GM19468 (cell line): ENCODE measurements around the gene ATL2.
"Not testable (repeated sequence)": the region's sequence is repeated elsewhere in the genome, so short reads cannot be mapped to it uniquely, and the experiment has no call there.

Source experiments
- ATAC-seq: cut with Tn5 transposase; IDR thresholded peaks from one replicate; pipeline ENCODE4 v1.9.1; 2021; ENCODE audit warnings: mild to moderate bottlenecking, moderate library complexity, moderate number of reproducible peaks; ENCODE audit not compliant: unreplicated experiment; ENCODE audit errors: extremely low read depth

ATL2 gene

DNA sequence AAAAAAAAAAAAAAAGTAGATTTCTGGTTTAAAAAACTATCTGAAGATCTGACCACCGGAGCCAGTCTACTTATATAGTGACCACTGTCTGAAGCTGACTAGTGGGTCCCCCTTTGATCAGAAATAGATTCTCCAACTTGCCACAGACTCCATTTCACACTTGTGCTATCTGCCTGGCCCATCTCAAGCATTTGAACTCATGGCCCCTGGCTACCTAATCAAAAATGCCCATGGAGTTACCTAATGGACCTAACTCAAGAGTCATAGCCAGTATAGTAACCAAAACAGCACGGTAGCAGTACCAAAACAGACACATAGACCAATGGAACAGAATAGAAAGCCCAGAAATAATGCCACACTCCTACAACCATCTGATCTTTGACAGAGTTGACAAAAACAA is 17.0 kb upstream of the ATL2 start:
- ATAC-seq, result no peak

DNA sequence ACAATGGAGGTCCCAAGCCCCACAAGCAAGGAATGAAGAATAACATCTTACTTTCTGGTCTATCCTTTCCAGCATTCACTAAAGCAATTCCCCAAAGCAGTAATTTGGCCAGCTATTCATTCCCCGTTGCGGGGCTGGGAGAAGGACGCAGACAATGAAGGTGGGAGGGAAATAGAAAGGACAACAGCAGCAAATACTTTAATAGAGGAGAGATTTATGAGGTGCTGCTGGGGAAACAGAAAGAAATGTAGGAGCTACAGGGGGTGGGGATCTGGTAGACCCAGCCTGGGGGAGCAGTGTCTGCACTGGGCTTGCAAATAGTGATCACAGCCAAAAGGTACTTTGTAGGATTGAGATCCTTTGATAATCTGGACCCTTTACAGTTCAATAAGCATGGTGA is 13.9 kb upstream of the ATL2 start:
- ATAC-seq, result no peak

DNA sequence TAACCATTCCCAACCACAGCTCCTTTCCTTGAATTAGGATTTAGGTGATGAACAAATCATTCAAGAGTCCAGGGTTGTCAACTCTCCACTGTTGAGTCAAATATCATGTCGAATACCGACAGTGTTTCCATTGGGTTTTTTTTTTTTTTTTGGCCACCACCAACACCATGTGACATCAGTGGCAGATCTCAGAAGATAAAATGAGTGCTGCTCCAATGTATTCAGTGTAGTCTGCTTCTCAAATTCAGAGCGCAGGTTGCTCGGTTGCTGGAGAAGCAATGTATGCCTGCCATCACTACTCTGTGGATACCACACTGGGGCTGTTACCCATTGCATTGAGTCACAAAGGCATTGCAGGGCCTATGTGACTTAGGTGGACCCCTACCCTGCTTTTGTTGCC is 10.8 kb upstream of the ATL2 start:
- ATAC-seq, result no peak

DNA sequence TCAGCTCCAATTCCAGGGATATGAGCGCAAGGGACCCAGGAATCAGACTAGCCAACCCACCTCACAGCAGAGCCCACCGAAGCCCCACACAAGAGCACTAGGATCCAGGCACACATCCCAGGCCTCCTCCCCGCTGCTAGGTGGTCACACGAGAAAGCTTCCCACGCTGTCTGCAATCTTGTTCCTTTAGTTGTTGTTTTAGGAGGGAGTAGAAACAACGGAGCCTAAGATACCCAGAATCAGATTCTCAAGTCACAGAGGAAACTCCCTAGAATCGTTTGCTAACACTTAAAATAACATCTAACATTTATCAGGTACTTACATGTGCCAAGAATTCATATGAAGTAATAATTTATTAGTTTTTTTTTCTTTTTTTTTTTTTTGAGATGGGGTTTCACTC is 9.7 kb upstream of the ATL2 start:
- ATAC-seq, result no peak

DNA sequence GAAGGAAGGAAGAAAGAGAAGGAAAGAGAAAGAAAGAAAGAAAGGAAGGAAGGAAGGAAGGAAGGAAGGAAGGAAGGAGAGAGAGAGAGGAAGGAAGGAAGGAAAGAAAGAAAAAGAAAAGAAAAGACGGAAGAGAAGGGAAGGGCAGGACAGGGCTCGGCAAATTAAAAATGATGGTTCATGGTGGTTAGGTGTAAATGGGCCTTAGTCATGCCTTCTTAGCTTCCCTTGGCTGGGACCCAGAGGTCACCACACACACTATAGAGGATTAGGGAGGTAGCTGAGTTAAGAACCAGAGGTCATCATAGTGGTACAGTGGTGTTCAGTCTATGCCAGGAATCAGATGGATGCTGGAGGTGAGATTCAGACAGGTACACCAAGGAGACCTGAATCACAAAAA is 9.3 kb upstream of the ATL2 start:
- ATAC-seq, result no peak

DNA sequence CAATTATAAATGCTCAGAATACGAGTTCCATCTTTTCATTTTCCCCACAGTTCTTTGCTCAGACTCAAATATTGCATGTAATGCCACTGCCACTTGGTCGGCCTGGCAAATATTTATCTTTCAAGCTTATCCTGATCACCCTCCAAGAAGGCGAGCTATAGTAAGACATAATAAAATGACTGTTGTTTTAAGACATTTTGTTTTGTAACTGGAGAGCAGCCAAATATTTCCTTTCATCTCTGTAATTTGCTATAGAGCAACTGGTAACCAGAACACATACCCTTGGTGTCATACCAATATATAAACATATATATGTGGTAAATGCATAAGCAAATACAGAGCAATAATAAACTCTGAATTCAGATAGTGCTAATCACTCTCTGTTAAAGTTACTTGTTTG is 7.3 kb upstream of the ATL2 start:
- ATAC-seq, result no peak

DNA sequence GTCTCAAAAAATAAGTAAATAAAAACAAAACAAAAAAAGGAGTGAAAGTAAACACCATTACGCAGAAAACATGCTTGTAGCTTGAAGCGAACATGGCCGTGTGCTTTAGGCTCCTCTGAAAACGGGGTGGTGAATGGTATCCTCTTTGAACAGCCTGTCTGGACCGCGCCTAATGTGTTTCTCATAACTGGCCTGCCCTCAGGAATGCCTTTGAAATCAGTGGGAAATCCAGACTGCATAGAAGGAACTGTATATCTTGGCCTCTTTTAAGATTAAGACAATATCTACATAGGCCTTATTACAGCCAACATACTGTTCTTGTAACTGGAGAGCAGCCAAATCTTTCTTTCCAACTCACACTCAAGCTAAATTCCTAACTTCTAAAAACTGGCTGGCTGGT is 6.7 kb upstream of the ATL2 start:
- ATAC-seq, result not testable (repeated sequence)

DNA sequence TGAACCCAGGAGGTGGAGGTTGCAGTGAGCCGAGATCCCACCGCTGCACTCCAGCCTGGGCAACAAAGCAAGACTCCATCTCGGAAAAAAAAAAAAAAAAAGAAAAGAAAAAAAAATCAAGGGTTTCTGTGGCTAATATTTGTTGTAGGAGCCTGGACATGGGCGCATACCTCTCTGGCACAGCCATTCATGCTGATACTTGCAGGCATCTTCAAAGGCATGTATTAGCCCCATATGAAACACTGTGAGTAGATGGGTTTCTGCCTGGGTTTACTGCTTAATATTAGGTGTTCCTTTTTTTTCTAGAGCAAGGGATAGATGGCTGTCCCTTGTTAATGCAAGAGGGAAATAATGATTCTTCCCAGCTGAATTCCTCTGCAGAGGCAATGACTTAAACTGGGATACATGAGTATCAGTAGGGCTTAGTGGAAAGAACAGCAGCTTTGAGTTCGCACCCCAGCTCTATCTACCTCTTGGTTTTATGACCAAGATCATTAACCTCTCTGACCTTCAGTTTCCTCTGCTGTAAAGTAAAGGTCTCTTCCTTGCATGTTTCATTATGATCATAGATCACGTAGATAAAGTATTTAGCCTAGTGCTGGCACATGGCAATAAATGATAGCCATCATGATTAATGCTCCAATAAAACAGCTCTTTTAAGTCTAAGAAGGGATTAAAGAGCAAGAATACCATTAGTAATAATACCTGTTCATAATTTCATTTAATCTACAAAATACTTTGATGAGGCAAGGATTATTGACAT is 4.5 kb upstream of the ATL2 start:
- no peak for ATAC-seq

DNA sequence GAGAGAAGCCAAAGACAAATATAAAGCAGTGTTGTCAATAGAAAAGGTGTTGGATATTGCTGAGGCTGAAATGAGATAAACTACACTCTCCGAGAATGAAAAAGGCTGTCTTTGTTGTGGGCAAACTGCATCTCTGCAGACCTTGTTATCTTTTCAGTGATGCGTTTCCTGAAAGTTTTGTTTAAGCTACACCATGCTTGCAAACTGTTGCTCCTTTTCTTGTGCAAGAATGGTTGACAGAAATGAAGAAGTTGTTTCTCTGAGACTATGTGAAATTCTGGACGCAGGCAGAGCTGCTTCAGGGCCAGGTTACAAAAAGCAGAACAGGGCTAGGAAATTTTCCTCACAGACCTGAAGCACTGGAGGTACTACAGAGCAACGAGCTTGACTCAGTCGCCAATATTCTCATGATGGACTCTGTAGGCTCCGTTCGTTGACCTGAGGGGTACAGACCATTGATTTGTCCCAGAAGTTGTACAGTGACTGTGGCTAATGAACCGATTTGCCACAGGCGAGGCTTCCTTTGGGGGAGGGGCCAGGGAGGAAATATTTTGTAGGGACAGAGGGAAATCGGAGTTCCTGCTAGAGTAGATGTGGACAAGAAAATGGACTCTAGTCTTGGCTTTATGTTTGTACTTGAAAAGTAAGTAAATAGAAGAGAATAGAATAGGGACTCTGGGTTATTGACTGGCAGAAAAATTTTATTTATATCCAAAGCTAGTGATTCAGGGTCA is 3.5 kb upstream of the ATL2 start:
- no peak for ATAC-seq

DNA sequence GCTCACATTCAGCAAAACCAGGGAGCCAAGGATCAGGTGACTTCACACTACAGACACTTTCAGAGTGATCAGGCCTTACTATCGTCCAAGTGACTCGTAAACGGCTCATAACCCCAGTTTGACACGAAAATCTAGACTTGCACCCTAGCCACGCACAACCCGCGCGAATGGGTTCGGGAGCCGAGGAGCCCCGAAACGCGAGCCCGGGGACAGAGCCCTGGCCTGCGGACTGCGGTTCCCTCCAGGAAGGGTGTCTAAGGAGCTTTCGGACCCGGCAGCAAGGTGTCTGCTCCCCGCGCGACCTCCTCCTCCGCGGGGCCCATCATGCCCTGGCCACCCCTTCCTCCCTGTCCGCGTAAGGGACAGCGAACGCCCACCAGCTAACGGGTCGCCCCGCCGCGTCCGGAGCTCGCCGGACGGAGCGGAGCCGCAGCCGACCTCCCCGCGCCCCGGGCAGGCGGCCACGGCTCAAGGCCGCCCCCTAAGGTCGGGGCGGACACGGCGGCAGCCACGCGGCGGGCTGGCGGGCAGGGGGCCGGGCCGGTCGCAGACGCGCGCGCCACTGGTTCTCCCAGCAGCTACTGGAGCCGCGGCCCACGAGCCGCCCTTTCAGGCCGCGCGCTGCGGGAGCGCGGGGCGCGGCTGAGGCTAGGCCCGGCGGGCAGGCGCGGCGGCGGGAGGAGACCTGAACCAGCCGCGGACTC is 575 bp downstream of the ATL2 start:
- ATAC-seq, result peak; percentile 46

DNA sequence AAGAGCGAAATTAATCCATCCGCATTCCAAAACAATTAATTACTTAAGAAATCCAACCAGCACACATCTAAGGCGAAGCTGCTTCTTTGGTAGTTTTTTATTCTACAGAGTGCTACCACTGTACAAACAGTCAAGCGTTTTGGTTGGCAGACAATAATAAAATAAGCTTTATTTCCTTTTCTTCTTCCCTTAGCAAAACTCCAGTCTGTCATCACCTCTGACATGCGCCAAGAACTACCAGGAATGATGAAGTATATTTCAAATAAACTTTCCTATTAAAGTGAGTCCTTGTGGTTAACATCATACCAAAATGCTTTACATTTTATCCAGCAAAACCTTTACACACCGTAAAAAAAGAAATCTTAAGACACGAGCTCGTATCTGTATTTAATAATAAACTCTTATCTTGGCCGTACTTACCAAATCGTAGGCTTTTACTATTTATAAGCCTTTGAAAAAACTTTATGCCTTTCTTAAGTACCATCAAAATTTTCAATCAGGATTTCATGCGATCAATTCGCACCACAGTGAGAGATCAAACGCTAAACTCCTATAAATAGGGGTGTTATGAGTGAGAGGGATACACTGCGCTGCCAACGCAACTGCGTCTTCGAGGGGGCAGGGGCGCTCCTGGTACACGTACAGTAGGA is 1.3 kb downstream of the ATL2 start:
- ATAC-seq, result no peak

DNA sequence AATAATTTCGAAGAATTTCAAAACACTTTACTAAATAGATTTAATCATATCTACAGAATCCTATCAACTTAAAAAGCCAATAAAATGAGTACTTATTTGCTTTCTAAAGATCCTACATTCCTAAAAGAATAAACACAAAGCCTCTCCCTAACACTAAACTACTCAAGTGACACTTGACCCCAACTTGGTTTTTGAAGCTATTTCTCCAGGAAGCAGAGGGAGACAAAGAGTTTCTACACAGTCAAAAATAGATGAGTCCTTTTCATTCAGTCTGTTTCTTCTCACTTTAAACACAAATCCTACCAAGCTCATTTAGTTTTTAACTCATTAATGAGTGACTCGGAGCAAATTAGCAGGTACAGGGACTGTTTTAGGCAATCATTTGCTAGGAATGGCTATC is 2.1 kb downstream of the ATL2 start:
- no peak for ATAC-seq

DNA sequence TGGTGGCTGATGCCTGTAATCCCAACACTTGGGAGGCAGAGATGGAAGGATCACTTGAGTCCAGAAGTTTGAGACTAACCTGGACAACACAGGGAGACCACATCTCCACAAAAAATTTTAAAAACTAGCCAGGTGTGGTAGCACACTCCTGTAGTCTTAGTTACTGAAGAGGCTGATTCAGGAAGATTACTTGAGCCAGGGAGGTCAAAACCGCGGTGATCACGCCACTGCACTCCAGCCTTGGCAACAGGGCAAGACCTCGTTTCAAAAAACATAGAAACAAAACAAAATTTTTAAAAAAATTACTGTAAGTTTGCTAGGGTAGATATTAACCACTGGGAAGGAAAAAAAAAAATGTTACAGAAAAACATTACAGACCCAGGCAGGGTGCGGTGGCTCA is 5.8 kb downstream of the ATL2 start:
- no peak for ATAC-seq

DNA sequence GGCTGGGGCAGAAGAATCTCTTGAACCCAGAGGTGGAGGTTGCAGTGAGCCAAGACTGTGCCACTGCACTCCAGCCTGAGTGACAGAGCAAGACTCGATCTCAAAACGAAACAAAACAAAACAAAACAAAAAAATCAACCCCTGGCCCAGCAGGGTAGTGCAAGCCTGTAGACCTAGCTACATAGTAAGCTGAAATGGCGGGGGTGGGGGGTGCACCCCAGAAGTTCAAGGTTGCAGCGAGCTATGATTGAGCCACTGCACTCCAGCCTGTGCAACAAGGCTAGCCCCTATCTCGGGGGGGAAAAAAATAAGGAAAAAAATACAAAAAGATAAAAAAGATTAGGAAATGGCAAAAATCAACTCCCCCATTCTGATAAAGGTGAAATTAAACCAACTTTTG is 6.4 kb downstream of the ATL2 start:
- no peak for ATAC-seq

DNA sequence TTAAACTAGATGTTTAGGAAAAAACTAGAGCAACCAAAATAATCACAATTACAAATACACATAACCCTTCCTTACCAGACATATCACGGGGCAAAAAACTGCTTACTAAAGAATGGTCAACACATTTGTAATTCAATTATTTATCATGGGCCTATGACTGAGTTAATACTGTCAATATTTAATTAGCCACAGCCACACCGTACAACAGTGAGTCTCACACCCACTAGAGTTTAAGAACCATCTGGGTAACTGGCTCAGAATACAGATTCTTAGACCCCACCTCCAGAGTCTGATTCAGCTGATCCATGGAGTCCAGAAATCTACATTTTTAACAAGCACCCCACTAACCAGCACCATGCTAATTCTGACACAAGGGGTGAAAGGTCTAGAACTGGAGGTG is 14.8 kb downstream of the ATL2 start:
- ATAC-seq, result no peak

DNA sequence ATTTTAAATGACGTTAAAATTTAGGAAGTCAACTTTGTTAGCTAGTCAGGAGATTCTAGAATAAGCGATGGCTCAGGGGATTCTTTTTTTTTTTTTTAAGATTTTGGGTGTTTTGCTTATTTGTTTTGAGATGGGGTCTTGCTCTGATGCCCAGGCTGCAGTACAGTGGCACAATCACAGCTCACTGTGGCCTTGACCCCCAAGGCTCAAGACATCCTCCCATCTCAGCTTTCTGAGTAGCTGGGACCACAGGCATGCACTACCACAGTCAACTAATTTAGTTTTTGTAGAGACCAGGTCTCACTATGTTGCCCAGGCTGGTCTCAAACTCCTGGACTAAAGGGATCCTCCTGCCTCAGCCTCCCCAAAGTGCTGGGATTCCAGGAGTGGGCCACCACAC is 16.9 kb downstream of the ATL2 start:
- ATAC-seq, result no peak

DNA sequence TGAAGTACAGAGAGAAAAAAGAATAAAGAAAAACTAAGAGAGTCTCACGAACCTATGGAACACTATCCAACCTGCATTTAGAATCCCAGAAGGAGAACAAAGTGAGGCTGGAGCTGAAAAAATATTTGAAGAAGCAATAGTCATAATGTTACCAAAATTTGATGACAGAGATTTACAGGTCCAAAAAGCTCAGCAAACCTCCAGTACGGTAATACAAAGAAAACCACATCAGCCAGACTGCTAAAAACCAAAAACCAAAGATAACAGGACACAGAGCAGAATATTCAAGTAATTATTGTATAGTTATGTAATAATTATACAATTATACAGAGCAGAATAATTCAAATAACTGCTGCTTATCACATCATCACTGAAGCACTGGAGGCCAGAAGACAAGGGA is 23.7 kb downstream of the ATL2 start:
- no peak for ATAC-seq

DNA sequence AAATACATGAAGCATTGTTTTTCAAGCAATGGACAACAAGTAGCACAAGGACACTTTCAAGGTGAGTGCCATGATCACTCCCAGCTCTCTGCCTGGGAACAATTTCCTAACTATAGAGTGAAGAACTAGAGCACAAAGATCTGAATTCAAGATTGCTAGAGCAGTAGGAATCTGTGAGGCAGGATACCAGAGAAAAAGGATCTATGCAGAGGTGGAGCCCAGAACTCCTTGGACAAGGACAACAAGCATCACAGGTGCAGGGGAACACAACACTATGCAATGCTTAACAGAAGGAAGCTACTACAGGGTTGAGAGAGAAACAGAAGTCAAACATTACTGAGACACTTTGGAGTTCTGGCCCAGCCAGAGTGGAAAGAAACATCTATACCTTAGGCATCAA is 24.7 kb downstream of the ATL2 start:
- no peak for ATAC-seq

DNA sequence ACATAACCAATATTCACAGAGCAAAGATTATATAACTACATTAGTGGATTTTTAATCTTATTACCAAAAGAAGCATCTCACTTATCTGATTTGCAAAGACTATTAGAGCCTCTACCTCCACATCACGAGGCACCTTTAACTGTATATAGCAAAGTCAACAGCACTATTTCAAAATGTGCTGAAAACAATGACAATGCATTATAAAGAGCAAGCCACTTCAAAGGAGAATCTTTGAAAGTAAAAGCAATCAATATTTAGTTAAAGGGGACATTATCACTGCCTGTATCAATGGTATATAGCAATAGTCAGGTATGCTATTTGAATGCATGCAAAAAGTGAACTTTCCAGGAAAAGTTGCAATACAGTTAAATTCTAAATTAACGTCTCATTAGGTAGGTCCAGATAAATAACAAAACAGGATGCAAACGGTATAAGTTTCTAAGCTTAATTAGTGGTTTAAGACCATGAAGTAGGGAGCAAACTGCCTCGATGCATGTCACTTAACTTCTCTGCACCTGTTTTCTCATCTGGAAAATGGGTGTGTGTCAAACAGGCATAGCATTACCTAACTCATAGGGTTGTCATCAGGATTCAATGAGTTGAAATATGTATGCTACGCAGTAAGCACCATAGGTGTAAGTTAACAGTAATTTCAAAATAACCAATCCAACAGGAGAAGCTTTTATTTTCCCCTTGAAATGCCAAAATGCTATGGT is 31.6 kb downstream of the ATL2 start:
- ATAC-seq, result no peak

DNA sequence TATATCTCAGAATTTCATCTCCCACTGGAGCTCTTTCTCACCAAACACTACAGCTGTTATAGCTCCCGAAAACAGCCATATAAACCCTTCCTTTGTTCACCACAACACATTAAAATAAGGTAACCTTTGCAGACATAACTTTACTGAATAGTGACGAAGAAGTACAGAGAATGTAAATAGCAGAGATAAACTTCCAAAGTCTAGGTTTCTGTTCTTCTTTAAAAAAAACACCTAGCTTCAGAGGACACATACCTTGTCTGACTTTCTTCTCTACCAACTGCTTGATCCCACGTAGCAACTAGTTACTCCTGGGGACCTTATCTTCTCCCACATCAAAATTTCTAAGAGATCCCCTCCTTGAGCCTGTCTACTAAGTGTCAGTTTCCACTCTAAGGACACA is 32.3 kb downstream of the ATL2 start:
- no peak for ATAC-seq
